Measurements from ENCODE around the gene FAM98C.

FAM98C gene

DNA sequence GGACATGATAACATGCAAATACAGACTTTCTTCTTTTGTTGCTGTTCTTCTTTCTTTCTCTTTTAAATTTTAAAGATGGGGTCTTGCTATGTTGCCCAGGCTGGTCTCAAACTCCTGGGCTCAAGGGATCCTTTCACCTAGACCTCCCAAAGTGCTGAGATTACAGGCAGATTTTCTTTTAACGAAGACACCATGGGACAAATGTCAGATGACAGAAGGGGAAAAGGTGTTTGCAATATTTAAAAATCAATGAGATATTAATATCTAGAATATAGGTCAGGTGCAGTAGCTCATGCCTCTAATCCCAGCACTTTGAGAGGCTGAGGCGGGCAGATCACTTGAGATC, 26.9 kb downstream of the FAM98C start:
- Histone ChIP-seq H3K9me3 (ENCODE audit: severe bottlenecking) (no peaks in the 10 kb centered on the region), H3K4me3 (ENCODE audit: severe bottlenecking) (no peak overlapping the region), H3K36me3 (ENCODE audit: low read depth) (no peaks in the 10 kb centered on the region), H3K27ac (ENCODE audit: poor library complexity, severe bottlenecking) (no peak overlapping the region), H3K4me1 (ENCODE audit: insufficient read depth, poor library complexity, severe bottlenecking) (no peaks in the 10 kb centered on the region), H3K27me3 (ENCODE audit: insufficient read depth, poor library complexity, severe bottlenecking) (peaks cover 5% of the 10 kb centered on the region)
- TF ChIP-seq, protein P1, sequence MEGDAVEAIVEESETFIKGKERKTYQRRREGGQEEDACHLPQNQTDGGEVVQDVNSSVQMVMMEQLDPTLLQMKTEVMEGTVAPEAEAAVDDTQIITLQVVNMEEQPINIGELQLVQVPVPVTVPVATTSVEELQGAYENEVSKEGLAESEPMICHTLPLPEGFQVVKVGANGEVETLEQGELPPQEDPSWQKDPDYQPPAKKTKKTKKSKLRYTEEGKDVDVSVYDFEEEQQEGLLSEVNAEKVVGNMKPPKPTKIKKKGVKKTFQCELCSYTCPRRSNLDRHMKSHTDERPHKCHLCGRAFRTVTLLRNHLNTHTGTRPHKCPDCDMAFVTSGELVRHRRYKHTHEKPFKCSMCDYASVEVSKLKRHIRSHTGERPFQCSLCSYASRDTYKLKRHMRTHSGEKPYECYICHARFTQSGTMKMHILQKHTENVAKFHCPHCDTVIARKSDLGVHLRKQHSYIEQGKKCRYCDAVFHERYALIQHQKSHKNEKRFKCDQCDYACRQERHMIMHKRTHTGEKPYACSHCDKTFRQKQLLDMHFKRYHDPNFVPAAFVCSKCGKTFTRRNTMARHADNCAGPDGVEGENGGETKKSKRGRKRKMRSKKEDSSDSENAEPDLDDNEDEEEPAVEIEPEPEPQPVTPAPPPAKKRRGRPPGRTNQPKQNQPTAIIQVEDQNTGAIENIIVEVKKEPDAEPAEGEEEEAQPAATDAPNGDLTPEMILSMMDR (IDR thresholded peaks at IDR 0.05; ENCODE audit: poor library complexity, severe bottlenecking): no peak
- ATAC-seq (ENCODE audit: low read depth) (no peak), DNase-seq (ENCODE audit: low spot score) (no peak)

DNA sequence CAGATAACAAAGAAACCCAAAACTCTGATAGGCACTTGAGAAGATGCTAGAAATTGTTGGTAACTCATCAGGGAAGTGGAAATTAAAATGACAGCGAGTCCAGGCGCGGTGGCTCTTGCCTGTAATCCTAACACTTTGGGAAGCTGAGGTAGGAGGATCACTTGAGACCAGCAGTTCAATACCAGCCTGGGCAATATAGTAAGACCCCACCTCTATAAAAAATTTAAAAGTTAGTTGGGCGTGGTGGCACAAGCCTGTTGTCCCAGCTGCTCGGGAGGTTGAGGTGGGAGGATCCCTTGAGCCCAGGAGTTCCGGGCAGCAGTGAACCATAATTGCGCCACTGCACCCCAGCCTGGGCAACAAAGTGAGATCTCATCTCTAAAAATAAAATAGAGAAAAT, 28.0 kb downstream of the FAM98C start:
- ATAC-seq (ENCODE audit: low read depth): no peak
- H3K27me3 ChIP-seq (ENCODE audit: insufficient read depth, poor library complexity, severe bottlenecking): peaks cover 5% of the 10 kb centered on the region
- DNase-seq (ENCODE audit: low spot score): no peak
- H3K9me3 ChIP-seq (ENCODE audit: severe bottlenecking): no peaks in the 10 kb centered on the region
- H3K4me1 ChIP-seq (ENCODE audit: insufficient read depth, poor library complexity, severe bottlenecking): no peaks in the 10 kb centered on the region
- H3K4me3 ChIP-seq (ENCODE audit: severe bottlenecking): no peak overlapping the region
- no peak overlapping the region for H3K27ac ChIP-seq (ENCODE audit: poor library complexity, severe bottlenecking)
- H3K36me3 ChIP-seq (ENCODE audit: low read depth): no peaks in the 10 kb centered on the region
- TF ChIP-seq, protein P1 (IDR thresholded peaks at IDR 0.05; ENCODE audit: poor library complexity, severe bottlenecking): no peak

DNA sequence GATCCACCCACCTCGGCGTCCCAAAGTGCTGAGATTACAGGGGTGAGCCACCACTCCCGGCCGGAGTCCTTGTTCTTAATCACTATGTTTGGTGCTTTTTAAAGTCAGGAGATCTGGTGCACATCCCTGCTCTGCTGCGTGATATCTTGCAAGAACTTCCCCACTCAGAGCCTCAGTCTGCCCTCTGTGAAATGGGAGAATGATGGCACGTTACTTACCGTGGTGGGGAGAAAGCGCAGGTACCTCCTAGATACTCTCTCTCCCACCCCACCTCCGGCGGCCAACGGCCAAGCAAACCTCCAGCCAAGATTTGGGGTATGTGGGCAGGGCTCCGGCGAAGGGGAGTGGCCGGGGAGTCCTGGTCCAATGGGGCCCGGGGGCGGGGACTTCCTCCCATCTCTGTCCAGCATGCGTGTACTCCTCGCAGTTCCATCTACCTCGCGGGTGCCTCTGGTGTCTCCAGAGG, 30.4 kb downstream of the FAM98C start, which contains the start of gene RYR1:
TSS of gene RYR1 (plus strand) at position 424 of the 466 bp plus-strand sequence. CDS start 139 bp downstream, outside the sequence.
- Histone ChIP-seq H3K27ac (ENCODE audit: poor library complexity, severe bottlenecking) (no peak within 1 kb of the TSS), H3K27me3 (ENCODE audit: insufficient read depth, poor library complexity, severe bottlenecking) (peaks cover 5% of the 10 kb centered on the region), H3K4me3 (ENCODE audit: severe bottlenecking) (no peak within 1 kb of the TSS), H3K9me3 (ENCODE audit: severe bottlenecking) (no peaks in the 10 kb centered on the region), H3K4me1 (ENCODE audit: insufficient read depth, poor library complexity, severe bottlenecking) (no peaks in the 10 kb centered on the region), H3K36me3 (ENCODE audit: low read depth) (no peaks in the 10 kb centered on the region)
- ATAC-seq (ENCODE audit: low read depth): peak; percentile 79
- no peak for DNase-seq (ENCODE audit: low spot score)
- TF ChIP-seq, protein P1 (IDR thresholded peaks at IDR 0.05; ENCODE audit: poor library complexity, severe bottlenecking): no peak

DNA sequence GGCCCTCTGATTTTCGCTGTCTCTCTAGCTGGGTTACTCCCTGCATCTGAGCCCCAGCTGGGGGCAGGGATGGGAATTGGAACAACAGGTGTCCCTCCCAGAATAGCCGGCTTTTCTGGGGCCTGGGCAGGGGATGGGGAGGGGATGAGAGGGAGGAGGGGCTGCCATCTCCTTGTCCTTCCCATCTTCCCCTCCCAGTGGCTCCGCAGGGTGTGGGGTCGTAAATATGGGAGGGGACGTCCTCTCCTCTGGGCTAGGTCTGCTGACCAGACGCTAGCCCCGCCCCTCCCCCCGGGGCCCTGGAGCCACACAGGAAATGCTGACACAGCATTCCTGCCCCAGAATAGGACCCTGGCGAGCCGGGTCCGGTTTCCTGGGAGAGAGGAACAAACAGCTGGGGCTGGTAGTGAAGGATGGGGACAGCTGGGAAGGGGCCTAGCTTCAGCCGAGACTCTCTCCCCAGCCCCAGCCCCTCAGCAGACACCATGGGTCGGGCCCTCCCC, 31.7 kb downstream of the FAM98C start:
- ATAC-seq (ENCODE audit: low read depth): no peak
- no peak overlapping the region for H3K27ac ChIP-seq (ENCODE audit: poor library complexity, severe bottlenecking)
- H3K9me3 ChIP-seq (ENCODE audit: severe bottlenecking): no peaks in the 10 kb centered on the region
- no peak overlapping the region for H3K4me3 ChIP-seq (ENCODE audit: severe bottlenecking)
- H3K27me3 ChIP-seq (ENCODE audit: insufficient read depth, poor library complexity, severe bottlenecking): peaks cover 5% of the 10 kb centered on the region
- no peaks in the 10 kb centered on the region for H3K4me1 ChIP-seq (ENCODE audit: insufficient read depth, poor library complexity, severe bottlenecking)
- no peaks in the 10 kb centered on the region for H3K36me3 ChIP-seq (ENCODE audit: low read depth)
- no peak for DNase-seq (ENCODE audit: low spot score)
- TF ChIP-seq, protein P1 (IDR thresholded peaks at IDR 0.05; ENCODE audit: poor library complexity, severe bottlenecking): no peak

DNA sequence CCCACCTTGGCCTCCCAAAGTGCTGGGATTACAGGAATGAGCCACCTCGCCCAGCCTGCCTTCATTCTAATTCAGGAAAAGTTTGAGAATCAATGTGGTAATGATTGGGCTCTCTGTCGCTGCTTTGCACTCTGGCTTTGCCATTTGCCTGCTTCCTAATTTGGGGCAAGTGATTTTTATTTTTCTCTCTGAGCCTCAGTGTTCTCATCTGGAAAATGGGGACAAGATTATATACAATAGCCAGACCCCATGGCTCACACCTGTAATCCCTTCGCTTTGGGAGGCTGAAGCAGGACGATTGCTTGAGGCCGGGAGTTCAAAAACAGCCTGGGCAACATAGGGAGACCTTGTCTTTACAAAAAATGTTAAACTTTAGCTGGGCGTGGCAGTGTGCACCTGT, 34.4 kb downstream of the FAM98C start:
- no peak for DNase-seq (ENCODE audit: low spot score)
- Histone ChIP-seq H3K27me3 (ENCODE audit: insufficient read depth, poor library complexity, severe bottlenecking) (peaks cover 5% of the 10 kb centered on the region), H3K9me3 (ENCODE audit: severe bottlenecking) (no peaks in the 10 kb centered on the region), H3K27ac (ENCODE audit: poor library complexity, severe bottlenecking) (no peak overlapping the region), H3K4me3 (ENCODE audit: severe bottlenecking) (no peak overlapping the region), H3K36me3 (ENCODE audit: low read depth) (no peaks in the 10 kb centered on the region), H3K4me1 (ENCODE audit: insufficient read depth, poor library complexity, severe bottlenecking) (no peaks in the 10 kb centered on the region)
- ATAC-seq (ENCODE audit: low read depth): no peak
- TF ChIP-seq, protein P1 (IDR thresholded peaks at IDR 0.05; ENCODE audit: poor library complexity, severe bottlenecking): no peak
